Activated T-cell treated with anti-CD3 and anti-CD28 coated beads, Interleukin-2, amount 50 U/mL, for 72 hours (primary cell): ENCODE measurements around the gene ATCAY. TPM values are rescaled to one million over a fixed set of nuclear protein-coding genes. Genes with fewer than 3 reads are reported as not detected.
"Not testable (repeated sequence)": the region's sequence is repeated elsewhere in the genome, so short reads cannot be mapped to it uniquely, and the experiment has no call there.

Source experiments
- ATAC-seq, 2 donors: fragments of 150-1000 bp; cut with Tn5 transposase; replicated peaks in 1 of 2; 2 replicates each; pipeline ENCODE4 v1.10.0; 2021; ENCODE audit warnings: moderate library complexity in 2 of 2, mild to moderate bottlenecking in 1 of 2
- DNase-seq, 2 donors: peaks; one replicate each; pipeline ENCODE4 v3.0.0; 2021 to 2022; ENCODE audit warnings: mixed read lengths in 1 of 2
- H3K27ac Mint-ChIP-seq: one replicate; pipeline ENCODE4 v1.8.0; 2022; ENCODE audit warnings: mild to moderate bottlenecking, moderate library complexity, mixed read lengths
- H3K27me3 Mint-ChIP-seq: one replicate; pipeline ENCODE4 v1.8.0; 2022; ENCODE audit warnings: low read depth, mixed read lengths
- H3K36me3 Mint-ChIP-seq, 2 donors: one replicate each; pipeline ENCODE4 v1.8.0; 2022; ENCODE audit warnings: mixed read lengths in 2 of 2, mild to moderate bottlenecking in 1 of 2; ENCODE audit not compliant: insufficient read depth in 2 of 2
- H3K4me1 Mint-ChIP-seq: one replicate; pipeline ENCODE4 v1.8.0; 2022; ENCODE audit warnings: low read depth, mixed read lengths
- H3K4me3 Mint-ChIP-seq, 2 donors: one replicate each; pipeline ENCODE4 v1.8.0; 2022; ENCODE audit warnings: mild to moderate bottlenecking in 2 of 2, mixed read lengths in 2 of 2, moderate library complexity in 2 of 2
- H3K9me3 Mint-ChIP-seq, 2 donors: one replicate each; pipeline ENCODE4 v1.8.0; 2022; ENCODE audit warnings: mixed read lengths in 2 of 2
- total RNA-seq, 2 donors: library from RNA; stranded (reverse); gene quantifications; one replicate each; pipeline ENCODE4 v1.2.3, GENCODE V29; 2022

The ATCAY gene
- total RNA-seq, 2 donors from 2014 or later, result 0.05 TPM; not detected in 1

- Mint-ChIP-seq H3K9me3 (peaks cover 6 to 10% of the 10 kb centered on the region in 2 donors), H3K4me3 (no peak overlapping the region), H3K36me3 (peaks cover 9 to 10% of the 10 kb centered on the region in 2 donors), H3K27ac (no peak overlapping the region), H3K27me3 (peaks cover 11% of the 10 kb centered on the region), H3K4me1 (no peaks in the 10 kb centered on the region)
- no peak for ATAC-seq
- no peak for DNase-seq
Observed at GRCh38 chr19:3923912-3924311, 43.4 kb downstream of the ATCAY start.

- H3K4me1 Mint-ChIP-seq, result no peaks in the 10 kb centered on the region
- no peak for ATAC-seq
- H3K27ac Mint-ChIP-seq, result no peak overlapping the region
Observed at GRCh38 chr19:3931041-3931440, 50.6 kb downstream of the ATCAY start.

GRCh38 chr19:3932931-3933810 lies 52.7 kb downstream of the ATCAY start, which contains the start of gene NMRK2:
Gene NMRK2, plus strand, starts transcription at chr19:3933069. Its CDS starts 603 bp downstream, at chr19:3933672.
- Mint-ChIP-seq H3K4me1 (no peaks in the 10 kb centered on the region), H3K36me3 (no peaks in the 10 kb centered on the region), H3K4me3 (peak within 1 kb of the TSS in 1 of 2 donors; percentile 22), H3K9me3 (no peaks in the 10 kb centered on the region), H3K27ac (no peak within 1 kb of the TSS), H3K27me3 (peaks cover 5% of the 10 kb centered on the region)
- DNase-seq (peak in 1 of 2 donors; percentile 31), ATAC-seq (peak in 1 of 2 donors; percentile 60)

More at GRCh38 chr19:3931041-3931440, 50.6 kb downstream of the ATCAY start:
- Mint-ChIP-seq H3K4me3 (no peak overlapping the region), H3K36me3 (no peaks in the 10 kb centered on the region), H3K9me3 (no peaks in the 10 kb centered on the region), H3K27me3 (peaks cover 5% of the 10 kb centered on the region)
- no peak for DNase-seq

GRCh38 chr19:3936506-3937442 lies 56.3 kb downstream of the ATCAY start:
- Mint-ChIP-seq H3K36me3 (no peaks in the 10 kb centered on the region), H3K27ac (no peak overlapping the region), H3K4me1 (no peaks in the 10 kb centered on the region), H3K9me3 (no peaks in the 10 kb centered on the region), H3K4me3 (no peak overlapping the region), H3K27me3 (peaks cover 5% of the 10 kb centered on the region)
- DNase-seq (no peak), ATAC-seq (no peak)

- DNase-seq, H3K36me3 Mint-ChIP-seq, H3K4me3 Mint-ChIP-seq, H3K4me1 Mint-ChIP-seq, H3K9me3 Mint-ChIP-seq, H3K27ac Mint-ChIP-seq, H3K27me3 Mint-ChIP-seq, ATAC-seq: not testable (repeated sequence)
Observed at GRCh38 chr19:3938300-3938950, 57.9 kb downstream of the ATCAY start.

- Mint-ChIP-seq H3K36me3 (no peaks in the 10 kb centered on the region), H3K4me3 (no peak overlapping the region), H3K9me3 (no peaks in the 10 kb centered on the region), H3K4me1 (no peaks in the 10 kb centered on the region), H3K27me3 (no peaks in the 10 kb centered on the region), H3K27ac (no peak overlapping the region)
- ATAC-seq, result no peak
- DNase-seq, result no peak
Observed at GRCh38 chr19:3942790-3943409, 62.4 kb downstream of the ATCAY start.

- Mint-ChIP-seq H3K36me3 (no peaks in the 10 kb centered on the region), H3K9me3 (no peaks in the 10 kb centered on the region), H3K27me3 (no peaks in the 10 kb centered on the region), H3K4me1 (no peaks in the 10 kb centered on the region), H3K4me3 (no peak overlapping the region), H3K27ac (no peak overlapping the region)
- no peak for DNase-seq
- ATAC-seq, result no peak
Observed at GRCh38 chr19:3944018-3944721, 63.7 kb downstream of the ATCAY start.

GRCh38 chr19:3945838-3946237 lies 65.4 kb downstream of the ATCAY start:
- H3K4me3 Mint-ChIP-seq, result no peak overlapping the region
- no peak overlapping the region for H3K27ac Mint-ChIP-seq
- DNase-seq (no peak), ATAC-seq (no peak)
- H3K36me3 Mint-ChIP-seq, result no peaks in the 10 kb centered on the region
- no peaks in the 10 kb centered on the region for H3K27me3 Mint-ChIP-seq
- peaks cover under 1% of the 10 kb centered on the region for H3K4me1 Mint-ChIP-seq
- H3K9me3 Mint-ChIP-seq, result no peaks in the 10 kb centered on the region

GRCh38 chr19:3947316-3947933 lies 66.9 kb downstream of the ATCAY start:
- H3K36me3 Mint-ChIP-seq, H3K27me3 Mint-ChIP-seq, H3K27ac Mint-ChIP-seq, H3K9me3 Mint-ChIP-seq, H3K4me3 Mint-ChIP-seq, H3K4me1 Mint-ChIP-seq, ATAC-seq, DNase-seq: not testable (repeated sequence)

- Mint-ChIP-seq H3K27me3 (no peaks in the 10 kb centered on the region), H3K9me3 (no peaks in the 10 kb centered on the region), H3K27ac (no peak overlapping the region), H3K4me1 (peaks cover 9% of the 10 kb centered on the region), H3K4me3 (no peak overlapping the region), H3K36me3 (no peaks in the 10 kb centered on the region)
- DNase-seq (no peak), ATAC-seq (no peak)
Observed at GRCh38 chr19:3949294-3949693, 68.8 kb downstream of the ATCAY start.

- Mint-ChIP-seq H3K27ac (no peak overlapping the region), H3K4me3 (peak overlapping the region; percentile 22 to 54), H3K4me1 (peaks cover 9% of the 10 kb centered on the region), H3K36me3 (no peaks in the 10 kb centered on the region), H3K9me3 (no peaks in the 10 kb centered on the region), H3K27me3 (no peaks in the 10 kb centered on the region)
- no peak for ATAC-seq
- DNase-seq, result no peak
Observed at GRCh38 chr19:3949997-3950859, 69.7 kb downstream of the ATCAY start.
